Measurements from ENCODE around the gene SLCO2A1.

SLCO2A1 gene

DNA sequence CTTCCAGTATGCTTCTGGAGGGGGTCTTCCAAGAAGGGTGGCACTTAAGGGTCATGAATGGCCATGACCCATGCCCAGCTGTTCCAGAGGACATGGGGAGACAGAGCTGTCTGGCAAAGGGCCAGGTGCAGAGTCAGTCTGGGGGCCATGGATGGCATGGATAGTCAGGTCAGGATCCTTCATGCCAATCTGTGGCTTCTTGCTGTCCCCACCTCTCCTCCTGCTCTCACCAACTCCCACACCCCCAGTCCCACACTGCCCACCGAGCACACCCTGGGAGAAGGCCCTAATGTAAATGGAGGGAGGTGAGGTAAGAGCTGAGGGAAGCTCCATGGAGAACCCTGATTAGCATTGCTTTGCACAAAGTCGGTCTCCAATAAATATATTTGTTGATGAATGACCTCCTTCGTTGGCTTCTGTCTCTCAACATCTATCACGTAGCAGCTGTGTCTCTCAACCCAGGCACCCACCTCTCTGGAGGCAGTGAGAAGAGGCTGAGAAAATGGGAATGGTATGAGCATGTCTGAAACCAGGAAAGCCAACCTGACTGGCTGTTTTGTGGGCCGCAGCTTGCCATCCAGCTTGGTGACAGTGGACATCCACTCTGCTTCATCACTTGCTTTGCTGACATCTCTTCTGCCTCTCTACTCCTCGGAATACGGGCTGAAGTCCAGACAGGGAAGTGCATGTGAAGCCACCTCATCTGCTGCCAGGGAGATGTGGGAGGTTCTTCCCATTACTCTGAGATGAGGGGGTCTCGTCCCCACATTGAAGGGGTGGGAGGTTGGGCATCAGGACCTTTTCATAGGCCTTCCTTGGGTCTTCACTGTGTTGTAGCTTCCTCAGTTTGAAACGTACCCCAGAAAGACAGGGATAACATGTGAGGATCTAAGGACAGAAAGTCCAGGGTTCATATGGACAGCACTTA is 96.4 kb downstream of the SLCO2A1 start:
- Mint-ChIP-seq H3K27ac (no peak overlapping the region), H3K36me3 (ENCODE audit: low read depth) (no peaks in the 10 kb centered on the region), H3K27me3 (peaks cover 11% of the 10 kb centered on the region), H3K9me3 (no peaks in the 10 kb centered on the region), H3K4me3 (no peak overlapping the region), H3K4me1 (ENCODE audit: low read depth) (no peaks in the 10 kb centered on the region)
- intact Hi-C loops (cut with micrococcal nuclease) = loop anchor here (5.0 kb wide), 1 partner anchor 279 kb away; no protein-coding TSS in a partner anchor

DNA sequence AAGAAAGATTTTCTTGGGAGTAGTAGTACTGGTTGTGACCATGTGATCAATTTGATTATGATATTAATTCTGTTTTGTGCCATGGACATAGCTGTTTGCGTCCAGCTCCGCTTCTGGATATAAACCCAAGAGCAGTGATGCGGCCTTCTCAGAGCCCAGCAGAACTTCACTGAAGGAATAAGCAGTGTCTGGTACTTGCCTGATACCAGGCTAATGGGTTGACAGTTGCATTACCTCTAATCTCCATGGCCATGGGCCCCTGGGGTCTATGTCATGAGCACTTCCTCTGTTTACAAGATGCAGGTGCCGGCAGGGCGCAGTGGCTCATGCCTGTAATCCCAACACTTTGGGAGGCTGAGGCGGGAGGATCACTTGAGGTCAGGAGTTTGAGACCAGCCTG is 97.7 kb downstream of the SLCO2A1 start:
- H3K9me3 Mint-ChIP-seq = no peaks in the 10 kb centered on the region
- H3K27ac Mint-ChIP-seq = no peak overlapping the region
- no peak overlapping the region for H3K4me3 Mint-ChIP-seq
- H3K4me1 Mint-ChIP-seq (ENCODE audit: low read depth) = peaks cover 13% of the 10 kb centered on the region
- intact Hi-C loops (cut with micrococcal nuclease) = loop anchor here (5.0 kb wide), 1 partner anchor 280 kb away; no protein-coding TSS in a partner anchor
- no peaks in the 10 kb centered on the region for H3K36me3 Mint-ChIP-seq (ENCODE audit: low read depth)
- H3K27me3 Mint-ChIP-seq = peaks cover 22% of the 10 kb centered on the region

GRCh38 chr3:133931084-133931483 is 98.6 kb downstream of the SLCO2A1 start:
- no peaks in the 10 kb centered on the region for H3K36me3 Mint-ChIP-seq (ENCODE audit: low read depth)
- intact Hi-C loops (cut with micrococcal nuclease) = loop anchor here (5.0 kb wide), 1 partner anchor 281 kb away; no protein-coding TSS in a partner anchor
- no peaks in the 10 kb centered on the region for H3K9me3 Mint-ChIP-seq
- no peak overlapping the region for H3K27ac Mint-ChIP-seq
- H3K4me3 Mint-ChIP-seq = no peak overlapping the region
- H3K4me1 Mint-ChIP-seq (ENCODE audit: low read depth) = peaks cover 13% of the 10 kb centered on the region
- H3K27me3 Mint-ChIP-seq = peaks cover 31% of the 10 kb centered on the region

DNA sequence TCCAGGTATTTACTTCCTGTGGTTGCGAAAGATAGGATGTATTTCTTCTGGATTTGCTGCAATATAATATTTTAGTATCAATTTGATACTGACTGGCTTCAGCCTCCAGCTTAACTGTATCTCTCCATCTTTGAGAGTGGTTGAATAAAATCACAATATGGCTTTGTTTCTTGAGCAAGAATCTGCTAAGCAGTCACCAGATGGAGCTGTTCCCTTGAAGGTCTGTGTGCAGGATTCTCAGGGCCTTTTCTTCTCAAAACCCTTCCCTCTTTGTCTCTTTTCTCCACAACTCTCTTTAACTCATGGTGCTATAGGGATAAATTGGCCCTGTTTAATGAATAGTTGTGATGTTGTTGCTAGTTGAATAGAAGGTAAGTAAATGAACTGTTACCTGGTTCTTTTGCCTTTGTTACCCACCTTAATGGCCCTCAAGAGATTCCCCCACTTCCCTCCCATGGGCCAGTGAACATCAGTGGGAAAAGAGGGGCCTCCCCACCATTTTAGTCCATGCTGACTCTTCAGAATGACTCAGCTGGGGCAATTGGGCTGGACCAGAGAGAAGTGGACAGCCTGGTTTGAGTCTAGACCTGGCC is 99.3 kb downstream of the SLCO2A1 start:
- H3K27ac Mint-ChIP-seq = no peak overlapping the region
- H3K27me3 Mint-ChIP-seq = peaks cover 34% of the 10 kb centered on the region
- H3K4me3 Mint-ChIP-seq = no peak overlapping the region
- peaks cover 13% of the 10 kb centered on the region for H3K4me1 Mint-ChIP-seq (ENCODE audit: low read depth)
- H3K9me3 Mint-ChIP-seq = no peaks in the 10 kb centered on the region
- no peaks in the 10 kb centered on the region for H3K36me3 Mint-ChIP-seq (ENCODE audit: low read depth)
- intact Hi-C loops (cut with micrococcal nuclease) = loop anchor here (5.0 kb wide), 1 partner anchor 282 kb away; no protein-coding TSS in a partner anchor

DNA sequence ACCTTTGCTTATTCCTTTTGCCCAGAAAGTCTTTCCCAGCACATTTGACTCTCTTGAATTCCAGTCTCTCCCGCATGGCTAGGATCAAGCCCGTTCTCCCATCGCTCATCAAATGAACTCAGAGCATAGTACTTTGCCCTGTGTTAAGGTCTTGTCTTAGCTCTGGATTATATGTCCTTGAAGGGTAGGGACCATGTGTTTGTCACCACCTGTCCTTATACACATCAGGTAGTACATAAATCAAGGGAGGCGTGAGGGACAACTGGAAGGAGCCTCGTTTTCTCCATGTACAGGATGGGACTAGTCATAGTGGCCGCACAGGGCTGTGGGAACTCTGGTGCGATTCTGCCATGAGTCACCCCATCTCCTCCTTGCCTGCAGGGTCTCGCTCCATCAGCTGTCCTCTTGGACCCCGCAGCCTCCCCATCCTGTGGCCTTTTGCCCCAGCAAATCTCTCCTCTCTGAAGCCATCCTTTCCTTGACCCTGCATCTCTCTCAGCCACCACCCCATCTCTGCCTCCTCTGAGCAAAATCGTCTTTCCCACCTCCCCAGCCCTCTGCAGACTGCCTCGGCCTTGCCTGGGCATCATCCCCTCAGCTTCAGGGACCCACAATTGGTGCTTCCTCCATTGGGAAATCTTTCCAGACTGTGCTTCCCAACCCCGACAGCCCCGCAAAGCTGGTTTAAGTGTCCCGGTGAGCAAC is 100.7 kb downstream of the SLCO2A1 start:
- intact Hi-C loops (cut with micrococcal nuclease) = loop anchor here (5.0 kb wide), 2 partner anchors 267 to 1202 kb away; partner anchors contain the start of gene TOPBP1
- H3K4me3 Mint-ChIP-seq = no peak overlapping the region
- H3K9me3 Mint-ChIP-seq = no peaks in the 10 kb centered on the region

DNA sequence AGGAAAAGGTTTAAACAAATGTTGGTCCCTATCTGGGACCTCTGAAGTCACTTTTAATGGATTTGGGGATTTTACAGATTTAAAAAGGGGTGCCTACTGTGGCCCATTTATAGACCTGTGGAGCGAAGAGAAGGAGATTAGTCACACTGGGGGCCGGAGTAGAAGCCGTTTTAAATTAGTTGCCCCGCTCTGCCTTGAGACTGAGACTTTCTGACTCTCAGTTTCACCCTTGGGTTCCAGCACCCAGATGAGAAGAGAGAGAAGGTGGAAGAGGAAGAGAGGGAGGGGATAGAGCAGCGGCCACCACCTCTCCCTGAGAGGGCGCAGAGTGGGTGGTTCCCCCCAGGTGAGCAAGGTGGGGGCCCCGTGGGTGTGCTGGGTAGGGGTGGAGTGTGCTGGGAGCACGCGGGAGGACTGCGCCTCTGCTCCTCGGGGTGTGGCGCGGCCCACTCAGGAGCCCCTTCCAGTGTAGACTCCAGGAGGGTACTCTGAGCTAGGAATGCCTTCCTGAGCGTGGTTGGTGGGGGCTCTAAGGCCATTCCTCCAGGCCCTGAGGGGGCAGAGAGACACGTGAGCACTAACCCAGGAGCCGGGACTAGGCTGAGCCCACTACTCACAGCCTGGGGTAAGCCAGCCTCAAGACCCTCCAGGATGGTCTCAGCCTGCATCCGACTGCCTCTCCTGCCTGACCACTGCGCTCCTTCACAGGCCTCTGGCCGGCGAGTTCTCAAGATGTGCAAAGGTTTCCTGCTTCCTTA is 101.4 kb downstream of the SLCO2A1 start:
- Mint-ChIP-seq H3K9me3 (no peaks in the 10 kb centered on the region), H3K36me3 (ENCODE audit: low read depth) (no peaks in the 10 kb centered on the region), H3K4me1 (ENCODE audit: low read depth) (peaks cover 13% of the 10 kb centered on the region), H3K27me3 (peaks cover 34% of the 10 kb centered on the region), H3K4me3 (no peak overlapping the region), H3K27ac (no peak overlapping the region)
- intact Hi-C loops (cut with micrococcal nuclease) = loop anchor here (5.0 kb wide), 2 partner anchors 266 to 1201 kb away; partner anchors contain the start of gene TOPBP1

More for the DNA sequence above, 100.7 kb downstream of the SLCO2A1 start:
- Mint-ChIP-seq H3K27me3 (peaks cover 34% of the 10 kb centered on the region), H3K27ac (no peak overlapping the region), H3K4me1 (ENCODE audit: low read depth) (peaks cover 13% of the 10 kb centered on the region), H3K36me3 (ENCODE audit: low read depth) (no peaks in the 10 kb centered on the region)

DNA sequence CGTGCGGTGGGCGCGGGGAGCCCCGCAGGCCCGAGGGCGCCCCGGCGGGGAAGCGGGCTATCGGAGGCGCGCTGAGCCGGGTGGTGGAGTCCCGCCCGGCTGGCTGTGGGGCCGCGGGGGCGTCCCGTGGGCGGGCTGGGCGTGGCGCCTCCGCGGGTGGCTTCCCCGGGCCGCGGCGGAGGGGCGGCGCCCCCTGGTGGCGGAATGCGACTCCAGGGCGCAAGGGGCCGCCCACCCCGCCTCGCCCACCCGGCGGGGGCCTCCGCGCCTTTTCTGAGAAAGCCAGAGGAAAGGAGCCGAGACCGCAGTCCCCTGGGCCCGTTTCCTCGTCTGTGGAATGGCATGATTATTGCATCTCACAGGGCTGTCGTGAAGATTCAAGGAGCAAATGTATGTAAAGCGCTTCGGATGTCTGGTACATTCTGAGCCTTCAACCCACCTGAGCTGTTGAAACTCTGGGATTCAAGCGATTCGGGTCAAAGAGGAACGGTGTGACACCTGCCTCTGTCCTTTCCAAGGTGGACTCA is 102.1 kb downstream of the SLCO2A1 start:
- intact Hi-C loops (cut with micrococcal nuclease) = loop anchor here (1.0 to 5.0 kb wide), 3 partner anchors 108 to 1200 kb away; partner anchors contain the start of gene TOPBP1
- H3K4me3 Mint-ChIP-seq = peak overlapping the region; percentile 74
- no peaks in the 10 kb centered on the region for H3K36me3 Mint-ChIP-seq (ENCODE audit: low read depth)
- H3K9me3 Mint-ChIP-seq = no peaks in the 10 kb centered on the region
- peaks cover 37% of the 10 kb centered on the region for H3K27me3 Mint-ChIP-seq
- H3K27ac Mint-ChIP-seq = peak overlapping the region; percentile 42
- H3K4me1 Mint-ChIP-seq (ENCODE audit: low read depth) = peaks cover 13% of the 10 kb centered on the region

- H3K27me3 Mint-ChIP-seq = peaks cover 39% of the 10 kb centered on the region
- H3K36me3 Mint-ChIP-seq (ENCODE audit: low read depth) = no peaks in the 10 kb centered on the region
- H3K27ac Mint-ChIP-seq = peak overlapping the region; percentile 42
- intact Hi-C loops (cut with micrococcal nuclease) = loop anchor here (1.0 to 5.0 kb wide), 3 partner anchors 108 to 1200 kb away; partner anchors contain the start of gene TOPBP1
- H3K9me3 Mint-ChIP-seq = no peaks in the 10 kb centered on the region
- H3K4me1 Mint-ChIP-seq (ENCODE audit: low read depth) = peaks cover 13% of the 10 kb centered on the region
- H3K4me3 Mint-ChIP-seq = peak overlapping the region; percentile 74
Measured at GRCh38 chr3:133926736-133927539, 102.8 kb downstream of the SLCO2A1 start.

DNA sequence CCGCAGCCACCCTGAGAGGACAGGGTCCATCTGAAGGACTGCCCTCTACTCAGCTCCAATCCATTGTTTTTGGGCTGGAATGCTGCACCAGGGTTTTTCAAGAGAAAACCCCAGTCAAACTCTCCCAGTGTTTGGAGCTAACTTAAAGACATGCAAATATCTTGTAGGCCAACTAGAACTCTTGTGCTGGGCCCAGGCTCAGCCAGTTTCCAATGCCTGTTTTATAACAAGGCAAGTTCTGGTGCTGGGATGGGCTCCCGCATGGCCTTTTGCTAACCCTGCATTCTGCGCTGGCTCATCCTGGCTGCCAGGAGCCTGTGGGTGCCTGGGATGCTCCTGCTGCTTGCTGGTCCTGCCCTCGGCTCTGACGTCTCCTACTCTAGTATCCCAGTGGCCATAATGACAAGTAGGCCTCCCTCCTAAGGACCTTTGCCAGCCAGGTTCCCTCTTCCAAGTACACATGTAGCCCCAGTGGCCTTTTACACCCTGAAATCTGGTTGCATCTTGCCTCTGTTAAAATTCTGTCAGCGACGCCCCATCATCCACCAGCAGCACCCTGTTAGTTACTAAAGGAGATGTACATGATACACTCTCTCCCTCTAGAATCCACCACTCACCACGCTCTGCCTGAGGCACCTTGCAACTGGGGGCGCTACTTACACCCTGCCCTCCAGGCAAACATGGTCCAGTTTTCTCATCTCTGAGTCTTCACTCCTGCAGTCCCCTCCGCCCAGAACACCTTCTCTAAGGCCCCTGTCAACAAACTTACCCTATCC is 103.6 kb downstream of the SLCO2A1 start:
- Mint-ChIP-seq H3K4me1 (ENCODE audit: low read depth) (peaks cover 13% of the 10 kb centered on the region), H3K36me3 (ENCODE audit: low read depth) (no peaks in the 10 kb centered on the region), H3K27me3 (peaks cover 39% of the 10 kb centered on the region), H3K27ac (no peak overlapping the region), H3K9me3 (no peaks in the 10 kb centered on the region), H3K4me3 (no peak overlapping the region)
- intact Hi-C loops (cut with micrococcal nuclease) = loop anchor here (5.0 kb wide), 2 partner anchors 264 to 1199 kb away; partner anchors contain the start of gene TOPBP1

GRCh38 chr3:133924041-133924440 is 105.7 kb downstream of the SLCO2A1 start:
- intact Hi-C loops (cut with micrococcal nuclease) = no loop called here
- peaks cover 37% of the 10 kb centered on the region for H3K27me3 Mint-ChIP-seq
- no peaks in the 10 kb centered on the region for H3K36me3 Mint-ChIP-seq (ENCODE audit: low read depth)
- no peak overlapping the region for H3K27ac Mint-ChIP-seq
- peaks cover 13% of the 10 kb centered on the region for H3K4me1 Mint-ChIP-seq (ENCODE audit: low read depth)
- no peaks in the 10 kb centered on the region for H3K9me3 Mint-ChIP-seq
- H3K4me3 Mint-ChIP-seq = no peak overlapping the region

- H3K4me3 Mint-ChIP-seq = no peak overlapping the region
- intact Hi-C loops (cut with micrococcal nuclease) = no loop called here
- H3K27me3 Mint-ChIP-seq = peaks cover 15% of the 10 kb centered on the region
- H3K36me3 Mint-ChIP-seq (ENCODE audit: low read depth) = no peaks in the 10 kb centered on the region
- no peak overlapping the region for H3K27ac Mint-ChIP-seq
- no peaks in the 10 kb centered on the region for H3K4me1 Mint-ChIP-seq (ENCODE audit: low read depth)
- no peaks in the 10 kb centered on the region for H3K9me3 Mint-ChIP-seq
Measured at GRCh38 chr3:133921592-133921991, 108.1 kb downstream of the SLCO2A1 start.

DNA sequence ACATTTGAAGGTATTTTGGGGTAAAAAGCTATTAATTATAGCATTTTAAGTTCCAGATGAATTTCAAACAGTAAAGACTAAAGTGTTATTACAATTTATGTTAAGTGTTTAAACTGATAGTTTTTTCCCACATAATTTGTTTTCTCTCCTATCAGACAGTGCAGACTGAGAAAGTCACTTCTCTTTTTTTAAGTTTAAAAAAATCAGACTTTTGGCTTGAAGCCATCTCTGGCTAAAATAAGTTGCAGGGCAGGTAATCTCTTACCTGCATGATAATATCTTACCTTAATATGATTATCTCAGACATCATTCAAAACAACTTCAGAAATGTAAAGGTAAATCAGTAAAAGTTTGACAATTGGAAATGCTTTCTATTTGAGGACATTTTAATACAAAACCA is 112.6 kb downstream of the SLCO2A1 start:
- no peaks in the 10 kb centered on the region for H3K4me1 Mint-ChIP-seq (ENCODE audit: low read depth)
- H3K36me3 Mint-ChIP-seq (ENCODE audit: low read depth) = no peaks in the 10 kb centered on the region
- H3K27me3 Mint-ChIP-seq = peaks cover 4% of the 10 kb centered on the region
- no peak overlapping the region for H3K27ac Mint-ChIP-seq
- intact Hi-C loops (cut with micrococcal nuclease) = no loop called here
- no peak overlapping the region for H3K4me3 Mint-ChIP-seq
- no peaks in the 10 kb centered on the region for H3K9me3 Mint-ChIP-seq
